SU-DHL-6 (cell line): ENCODE results near the gene CD19.

Experiments
- EZH2phosphoT487 ChIP-seq: fragments of 200-600 bp; sonication (generic), shearing (Covaris generic); conservative IDR thresholded peaks from 2 replicates; pipeline ENCODE4 v1.6.1; 2018; ENCODE audit warnings: mild to moderate bottlenecking, antibody characterized with exemption, low read length, moderate library complexity, mixed read lengths
- TF ChIP-seq, protein P1 (sequence below): fragments of 200-600 bp; sonication (generic); IDR thresholded peaks from one replicate; pipeline ENCODE4 v1.5.1; 2017; ENCODE audit warnings: antibody characterized with exemption, mild to moderate bottlenecking, low read length, moderate library complexity; ENCODE audit not compliant: insufficient read depth, poor library complexity, severe bottlenecking

DNA sequence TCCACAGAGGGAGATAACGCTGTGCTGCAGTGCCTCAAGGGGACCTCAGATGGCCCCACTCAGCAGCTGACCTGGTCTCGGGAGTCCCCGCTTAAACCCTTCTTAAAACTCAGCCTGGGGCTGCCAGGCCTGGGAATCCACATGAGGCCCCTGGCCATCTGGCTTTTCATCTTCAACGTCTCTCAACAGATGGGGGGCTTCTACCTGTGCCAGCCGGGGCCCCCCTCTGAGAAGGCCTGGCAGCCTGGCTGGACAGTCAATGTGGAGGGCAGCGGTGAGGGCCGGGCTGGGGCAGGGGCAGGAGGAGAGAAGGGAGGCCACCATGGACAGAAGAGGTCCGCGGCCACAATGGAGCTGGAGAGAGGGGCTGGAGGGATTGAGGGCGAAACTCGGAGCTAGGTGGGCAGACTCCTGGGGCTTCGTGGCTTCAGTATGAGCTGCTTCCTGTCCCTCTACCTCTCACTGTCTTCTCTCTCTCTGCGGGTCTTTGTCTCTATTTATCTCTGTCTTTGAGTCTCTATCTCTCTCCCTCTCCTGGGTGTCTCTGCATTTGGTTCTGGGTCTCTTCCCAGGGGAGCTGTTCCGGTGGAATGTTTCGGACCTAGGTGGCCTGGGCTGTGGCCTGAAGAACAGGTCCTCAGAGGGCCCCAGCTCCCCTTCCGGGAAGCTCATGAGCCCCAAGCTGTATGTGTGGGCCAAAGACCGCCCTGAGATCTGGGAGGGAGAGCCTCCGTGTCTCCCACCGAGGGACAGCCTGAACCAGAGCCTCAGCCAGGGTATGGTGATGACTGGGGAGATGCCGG is 769 bp downstream of the CD19 start:
- TF ChIP-seq, protein P1, sequence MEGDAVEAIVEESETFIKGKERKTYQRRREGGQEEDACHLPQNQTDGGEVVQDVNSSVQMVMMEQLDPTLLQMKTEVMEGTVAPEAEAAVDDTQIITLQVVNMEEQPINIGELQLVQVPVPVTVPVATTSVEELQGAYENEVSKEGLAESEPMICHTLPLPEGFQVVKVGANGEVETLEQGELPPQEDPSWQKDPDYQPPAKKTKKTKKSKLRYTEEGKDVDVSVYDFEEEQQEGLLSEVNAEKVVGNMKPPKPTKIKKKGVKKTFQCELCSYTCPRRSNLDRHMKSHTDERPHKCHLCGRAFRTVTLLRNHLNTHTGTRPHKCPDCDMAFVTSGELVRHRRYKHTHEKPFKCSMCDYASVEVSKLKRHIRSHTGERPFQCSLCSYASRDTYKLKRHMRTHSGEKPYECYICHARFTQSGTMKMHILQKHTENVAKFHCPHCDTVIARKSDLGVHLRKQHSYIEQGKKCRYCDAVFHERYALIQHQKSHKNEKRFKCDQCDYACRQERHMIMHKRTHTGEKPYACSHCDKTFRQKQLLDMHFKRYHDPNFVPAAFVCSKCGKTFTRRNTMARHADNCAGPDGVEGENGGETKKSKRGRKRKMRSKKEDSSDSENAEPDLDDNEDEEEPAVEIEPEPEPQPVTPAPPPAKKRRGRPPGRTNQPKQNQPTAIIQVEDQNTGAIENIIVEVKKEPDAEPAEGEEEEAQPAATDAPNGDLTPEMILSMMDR, result no peak
- no peak for TF ChIP-seq EZH2phosphoT487
